EL (cell line): ENCODE data around the gene UBA1.
"Not testable (repeated sequence)": the region's sequence is repeated elsewhere in the genome, so short reads cannot be mapped to it uniquely, and the experiment has no call there.

ENCODE experiments used
- DNase-seq: peaks from one replicate; pipeline ENCODE4 v3.0.0-alpha.2; 2016

UBA1 gene

DNA sequence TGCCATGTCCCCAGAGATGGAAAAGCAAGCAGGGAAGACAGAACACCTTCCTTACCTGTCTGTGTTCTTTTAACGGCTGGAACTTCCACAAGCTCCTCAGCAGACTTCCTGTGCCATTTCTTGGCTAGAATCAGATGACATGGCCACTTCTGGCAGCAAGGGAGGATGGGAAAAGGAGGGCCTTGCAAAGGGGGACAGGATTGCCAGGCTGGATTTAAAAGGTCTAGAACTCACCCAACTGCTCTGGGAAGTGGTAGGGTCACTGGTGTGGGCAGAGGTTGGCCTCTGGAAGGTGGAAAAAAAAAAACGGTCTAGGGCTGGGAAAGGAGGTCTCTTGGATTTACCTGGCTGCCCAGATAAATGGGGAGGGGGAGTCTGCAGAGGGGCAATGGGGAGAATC, 37.5 kb downstream of the UBA1 start:
- no peak for DNase-seq

DNA sequence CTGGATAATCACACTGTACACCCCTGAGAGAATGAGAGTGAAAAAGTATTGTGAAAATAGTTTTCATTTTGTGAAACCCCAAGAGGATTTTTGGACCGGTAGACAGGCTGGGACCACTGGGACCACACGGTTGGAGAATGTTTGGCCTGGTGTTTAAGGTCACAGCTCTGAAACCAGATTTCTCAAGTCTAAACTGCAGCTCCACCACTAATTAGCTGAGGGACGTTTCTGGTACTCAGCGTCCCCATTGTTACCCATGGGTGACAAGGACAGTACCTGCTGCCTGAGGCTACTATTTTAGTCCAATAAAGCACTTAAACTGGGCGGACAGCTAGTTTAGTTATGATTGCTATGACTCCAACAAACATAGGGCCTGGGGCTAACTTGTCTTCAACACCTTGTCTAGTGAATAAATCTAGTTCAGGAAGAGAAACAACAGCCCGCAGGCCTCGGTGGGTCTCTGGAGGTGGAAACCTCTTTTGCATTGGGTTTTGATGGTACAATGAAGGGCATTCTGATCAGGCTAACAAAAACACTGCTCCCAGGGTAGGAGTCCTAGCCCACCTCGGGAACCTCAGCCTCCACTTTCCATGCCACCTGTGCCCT, 38.7 kb downstream of the UBA1 start:
- no peak for DNase-seq

DNA sequence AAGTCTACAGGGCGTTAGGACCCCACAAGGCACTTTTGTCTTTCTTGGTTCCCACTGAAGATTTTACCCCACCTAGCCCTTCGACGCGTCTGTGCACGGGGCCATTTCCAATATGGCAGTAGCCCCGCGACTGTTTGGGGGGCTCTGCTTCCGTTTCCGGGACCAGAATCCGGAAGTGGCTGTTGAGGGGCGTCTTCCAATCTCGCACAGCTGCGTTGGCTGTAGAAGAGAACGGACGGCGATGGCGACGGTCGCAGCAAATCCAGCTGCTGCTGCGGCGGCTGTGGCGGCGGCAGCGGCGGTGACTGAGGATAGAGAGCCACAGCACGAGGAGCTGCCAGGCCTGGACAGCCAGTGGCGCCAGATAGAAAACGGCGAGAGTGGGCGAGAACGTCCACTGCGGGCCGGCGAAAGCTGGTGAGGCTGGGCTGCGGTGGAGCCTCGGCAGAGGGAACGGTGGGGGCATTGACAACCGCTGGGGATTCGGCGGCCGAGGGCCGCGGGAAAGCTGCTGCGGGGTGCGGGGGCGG, 39.2 kb downstream of the UBA1 start, which contains the start of gene USP11:
USP11 (plus strand) TSS at position 207 of the 530 bp plus-strand sequence; CDS start at position 242, 35 bp downstream.
- DNase-seq: peak; percentile 58

DNA sequence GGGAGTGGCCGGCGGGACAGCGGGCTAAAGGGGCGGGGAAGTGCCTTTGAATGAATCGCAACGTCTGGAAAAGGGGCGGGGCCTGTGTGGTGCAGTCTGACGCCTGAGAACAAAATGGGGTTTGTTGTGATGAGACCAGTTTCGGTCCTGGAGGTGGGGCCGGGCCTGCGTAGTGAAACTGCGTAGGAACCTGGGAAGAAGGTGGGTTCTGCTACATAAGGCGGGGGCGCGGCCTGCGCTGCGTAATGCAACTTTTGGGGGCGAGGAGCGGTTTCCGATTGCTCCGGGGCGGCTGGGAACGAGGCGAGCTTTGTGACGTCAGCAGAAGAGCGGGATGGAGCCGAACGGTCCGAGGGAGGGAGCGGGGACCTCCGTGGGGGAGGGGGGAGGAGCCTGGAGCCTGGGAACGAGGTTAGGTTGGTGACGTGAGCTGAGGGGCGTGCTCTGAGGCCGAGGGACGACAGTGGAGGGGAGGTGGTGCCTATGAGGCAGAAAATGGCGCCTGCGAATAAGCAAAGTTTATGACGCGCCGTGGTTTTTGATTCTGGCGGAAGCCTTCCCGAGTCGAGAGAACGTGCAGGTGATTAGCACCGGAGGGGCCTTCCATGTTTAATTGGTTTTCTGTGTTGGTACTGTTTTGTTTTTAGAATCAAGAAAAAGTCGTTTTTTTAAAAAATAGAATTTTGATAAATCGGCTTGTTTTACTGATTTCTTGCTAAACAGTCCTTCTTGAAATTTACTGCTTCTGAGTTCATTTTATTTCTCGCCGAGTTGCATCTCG, 39.9 kb downstream of the UBA1 start:
- peak; percentile 95 for DNase-seq

DNA sequence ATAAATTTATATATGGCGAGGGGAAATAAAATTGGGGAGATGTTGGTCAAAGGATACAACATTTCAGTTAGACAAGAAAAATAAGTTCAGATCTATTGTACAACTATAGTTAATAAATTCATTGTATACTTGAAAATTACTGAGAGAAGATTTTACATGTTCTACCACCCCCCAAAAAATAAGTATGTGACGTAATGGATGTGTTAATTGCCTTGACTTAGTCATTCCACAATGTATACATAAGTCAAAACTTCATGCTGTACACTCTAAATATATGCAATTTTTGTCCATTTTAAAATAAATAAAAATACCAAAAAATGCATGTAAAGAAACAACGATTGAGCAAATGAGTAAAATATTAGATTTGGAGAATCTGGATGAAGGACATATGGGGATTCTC, 41.0 kb downstream of the UBA1 start:
- no peak for DNase-seq

DNA sequence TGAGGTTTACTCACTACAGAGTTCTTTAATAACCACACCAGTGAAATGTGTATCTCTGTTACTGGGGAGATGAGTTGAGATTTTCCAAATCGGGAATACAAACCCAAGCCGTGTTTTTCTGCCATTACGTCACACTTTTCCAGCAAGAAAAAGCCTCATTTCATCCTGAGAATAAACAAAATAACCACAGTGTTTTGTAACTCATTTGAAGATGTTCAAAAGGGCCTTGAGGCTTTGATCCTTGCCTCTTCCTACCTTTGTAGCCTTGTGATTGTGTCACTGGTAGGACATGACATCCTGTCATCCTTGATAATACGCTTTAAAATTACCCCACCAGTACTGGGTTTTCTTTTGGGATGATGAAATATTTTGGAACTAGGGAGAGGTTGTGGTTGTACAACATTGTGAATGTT, 42.1 kb downstream of the UBA1 start:
- no peak for DNase-seq

DNA sequence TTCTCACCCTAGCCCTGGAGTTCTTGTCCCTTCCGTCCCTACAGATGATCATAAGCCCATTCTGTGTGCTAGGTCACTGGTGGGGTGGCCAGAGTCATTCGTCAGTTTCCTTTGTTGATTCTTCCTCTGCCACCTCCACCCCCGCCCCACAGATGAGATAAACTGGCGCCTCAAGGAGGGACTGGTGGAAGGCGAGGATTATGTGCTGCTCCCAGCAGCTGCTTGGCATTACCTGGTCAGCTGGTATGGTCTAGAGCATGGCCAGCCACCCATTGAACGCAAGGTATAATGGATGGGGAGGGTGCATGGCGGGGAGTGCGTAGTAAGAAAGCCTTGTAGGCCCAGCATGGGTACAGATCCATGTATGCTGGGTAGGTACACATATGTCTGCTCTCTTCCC, 45.6 kb downstream of the UBA1 start:
- DNase-seq: no peak

DNA sequence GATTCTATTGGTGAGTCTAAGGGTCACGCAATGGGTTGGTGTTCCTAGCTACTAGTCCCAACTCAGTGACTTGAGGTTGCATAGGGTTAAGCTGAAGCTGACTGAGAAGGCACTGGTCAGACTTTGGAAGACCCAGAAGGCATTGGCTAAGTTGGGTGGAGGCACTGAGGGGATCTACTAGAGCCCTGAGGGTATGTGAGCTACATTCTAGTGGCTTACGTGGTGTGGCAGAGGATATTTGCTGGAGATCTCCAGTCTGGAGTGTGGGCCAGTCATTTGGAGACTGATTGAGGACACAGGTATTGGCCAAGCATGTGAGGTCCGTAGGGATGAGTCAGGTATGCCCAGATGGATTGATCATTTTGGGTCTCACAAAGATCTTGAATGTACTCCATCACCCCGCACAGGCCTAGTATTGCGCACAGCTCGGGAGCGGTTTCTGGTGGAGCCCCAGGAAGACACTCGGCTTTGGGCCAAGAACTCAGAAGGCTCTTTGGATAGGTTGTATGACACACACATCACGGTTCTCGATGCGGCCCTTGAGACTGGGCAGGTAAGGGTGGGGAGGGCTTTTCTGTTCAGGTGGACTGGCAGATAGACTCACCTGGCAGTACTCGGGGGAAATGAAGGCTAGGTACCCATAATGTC, 46.4 kb downstream of the UBA1 start:
- DNase-seq: no peak

DNA sequence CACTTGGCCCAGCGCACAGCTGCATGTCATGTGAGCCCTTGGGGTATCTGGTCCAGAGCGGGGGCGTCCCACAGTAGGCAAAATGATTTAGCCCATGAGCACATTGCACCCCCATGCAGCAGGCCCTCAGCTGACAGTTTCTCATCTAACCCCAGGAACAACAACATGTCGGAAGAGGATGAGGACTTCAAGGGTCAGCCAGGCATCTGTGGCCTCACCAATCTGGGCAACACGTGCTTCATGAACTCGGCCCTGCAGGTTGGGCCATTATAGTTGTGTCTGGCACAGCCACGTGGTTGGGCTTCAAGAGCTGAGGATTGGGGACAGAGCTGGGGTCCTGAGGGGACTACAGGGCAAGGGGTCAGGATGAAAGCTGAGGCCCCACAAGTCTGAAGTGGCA, 47.0 kb downstream of the UBA1 start:
- no peak for DNase-seq

DNA sequence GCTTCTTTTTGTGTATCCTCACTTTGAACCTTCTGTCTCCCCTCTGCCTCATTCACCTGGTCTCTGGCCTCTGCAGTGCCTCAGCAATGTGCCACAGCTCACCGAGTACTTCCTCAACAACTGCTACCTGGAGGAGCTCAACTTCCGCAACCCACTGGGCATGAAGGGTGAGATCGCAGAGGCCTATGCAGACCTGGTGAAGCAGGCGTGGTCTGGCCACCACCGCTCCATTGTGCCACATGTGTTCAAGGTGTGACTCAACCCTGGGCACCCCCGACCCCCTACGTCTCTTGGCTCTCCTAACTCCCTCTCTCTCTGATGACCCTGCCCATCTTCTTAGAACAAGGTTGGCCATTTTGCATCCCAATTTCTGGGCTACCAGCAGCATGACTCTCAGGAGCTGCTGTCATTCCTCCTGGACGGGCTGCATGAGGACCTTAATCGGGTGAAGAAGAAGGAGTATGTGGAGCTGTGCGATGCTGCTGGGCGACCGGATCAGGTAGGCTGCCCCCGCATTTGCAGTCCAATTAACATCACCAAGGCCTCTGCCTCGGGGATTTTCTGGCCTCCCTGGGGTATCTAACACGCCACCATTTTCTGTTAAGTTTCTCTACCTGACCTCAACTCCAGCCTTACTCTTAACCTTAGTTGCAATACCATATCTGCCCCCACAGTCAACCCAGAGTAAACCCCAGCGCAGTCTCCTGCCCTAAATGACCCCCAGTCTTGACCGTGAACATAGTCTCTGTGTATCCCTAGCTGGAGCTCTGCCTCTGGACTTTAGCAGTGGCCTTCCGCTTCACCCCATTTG, 47.8 kb downstream of the UBA1 start:
- no peak for DNase-seq

DNA sequence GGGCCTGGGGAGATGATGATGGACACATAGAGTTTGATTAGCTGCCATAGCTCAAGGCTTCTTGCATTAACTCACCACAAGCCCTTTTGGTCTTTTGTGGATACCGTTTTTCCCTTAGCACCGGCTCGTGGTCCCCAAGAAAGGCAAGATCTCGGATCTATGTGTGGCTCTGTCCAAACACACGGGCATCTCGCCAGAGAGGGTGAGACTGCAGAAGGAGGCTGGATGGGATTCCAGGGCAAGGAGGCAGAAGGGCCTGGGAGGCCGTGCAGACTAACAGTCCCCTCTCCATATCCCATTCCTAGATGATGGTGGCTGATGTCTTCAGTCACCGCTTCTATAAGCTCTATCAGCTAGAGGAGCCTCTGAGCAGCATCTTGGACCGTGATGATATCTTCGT, 48.7 kb downstream of the UBA1 start:
- no peak for DNase-seq

DNA sequence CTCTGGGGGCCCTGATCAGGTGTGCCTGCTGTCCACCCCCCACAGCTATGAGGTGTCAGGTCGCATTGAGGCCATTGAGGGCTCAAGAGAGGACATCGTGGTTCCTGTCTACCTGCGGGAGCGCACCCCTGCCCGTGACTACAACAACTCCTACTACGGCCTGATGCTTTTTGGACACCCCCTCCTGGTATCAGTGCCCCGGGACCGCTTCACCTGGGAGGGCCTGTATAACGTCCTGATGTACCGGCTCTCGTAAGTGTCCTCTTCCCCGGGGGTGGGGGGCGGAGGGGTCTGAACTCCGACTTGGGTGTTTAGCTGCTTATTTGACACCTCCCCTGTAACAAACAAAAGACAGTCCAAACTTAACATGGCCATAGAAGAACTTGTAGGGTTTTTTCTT, 49.7 kb downstream of the UBA1 start:
- no peak for DNase-seq

DNA sequence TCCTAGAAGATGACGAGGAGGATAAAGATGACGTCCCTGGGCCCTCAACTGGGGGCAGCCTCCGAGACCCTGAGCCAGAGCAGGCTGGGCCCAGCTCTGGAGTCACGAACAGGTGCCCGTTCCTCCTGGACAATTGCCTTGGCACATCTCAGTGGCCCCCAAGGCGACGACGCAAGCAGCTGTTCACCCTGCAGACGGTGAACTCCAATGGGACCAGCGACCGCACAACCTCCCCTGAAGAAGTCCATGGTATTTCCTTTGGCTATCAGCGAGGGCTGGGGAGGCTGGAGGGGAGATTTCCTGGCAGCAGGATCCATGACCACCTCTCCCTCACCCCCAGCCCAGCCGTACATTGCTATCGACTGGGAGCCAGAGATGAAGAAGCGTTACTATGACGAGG, 51.0 kb downstream of the UBA1 start:
- no peak for DNase-seq

DNA sequence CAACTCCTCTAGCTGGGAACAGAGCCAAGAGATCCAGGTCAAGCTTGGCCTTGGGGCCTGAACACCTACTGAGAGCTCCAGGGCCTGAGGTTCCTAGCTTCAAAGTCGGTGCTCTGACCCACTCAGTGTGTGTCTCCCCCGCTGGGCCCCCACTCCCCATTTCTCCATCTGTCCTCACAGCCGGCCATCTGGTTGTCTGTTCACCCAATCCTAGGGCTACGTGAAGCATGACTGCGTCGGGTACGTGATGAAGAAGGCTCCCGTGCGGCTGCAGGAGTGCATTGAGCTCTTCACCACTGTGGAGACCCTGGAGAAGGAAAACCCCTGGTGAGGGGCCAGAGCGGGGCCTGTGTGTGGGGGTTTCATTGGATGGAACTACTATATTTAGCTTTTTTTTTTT, 51.5 kb downstream of the UBA1 start:
- no peak for DNase-seq

DNA sequence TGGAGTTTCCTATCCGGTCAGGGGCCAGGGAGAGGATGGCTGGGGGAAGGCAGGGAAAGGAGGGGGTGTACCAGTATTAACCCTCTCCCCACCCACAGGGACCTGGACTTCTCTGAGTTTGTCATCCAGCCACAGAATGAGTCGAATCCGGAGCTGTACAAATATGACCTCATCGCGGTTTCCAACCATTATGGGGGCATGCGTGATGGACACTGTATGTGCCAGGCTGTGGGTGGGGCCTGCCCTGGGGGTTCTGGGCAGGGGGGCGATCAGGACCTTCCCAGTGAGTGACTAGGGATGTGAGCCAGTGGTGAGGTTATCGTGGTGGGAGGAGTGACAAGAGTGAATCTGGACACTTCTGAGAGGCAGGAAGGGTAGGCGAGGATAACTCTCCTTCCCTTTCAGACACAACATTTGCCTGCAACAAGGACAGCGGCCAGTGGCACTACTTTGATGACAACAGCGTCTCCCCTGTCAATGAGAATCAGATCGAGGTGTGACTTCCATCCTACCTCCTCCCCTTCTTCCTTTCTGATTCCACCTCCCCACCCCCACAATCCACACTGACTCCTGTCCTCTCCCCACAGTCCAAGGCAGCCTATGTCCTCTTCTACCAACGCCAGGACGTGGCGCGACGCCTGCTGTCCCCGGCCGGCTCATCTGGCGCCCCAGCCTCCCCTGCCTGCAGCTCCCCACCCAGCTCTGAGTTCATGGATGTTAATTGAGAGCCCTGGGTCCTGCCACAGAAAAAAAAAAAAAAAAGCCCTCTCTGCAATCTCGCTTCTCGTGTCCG, 53.8 kb downstream of the UBA1 start:
- peak; percentile 66 for DNase-seq

DNA sequence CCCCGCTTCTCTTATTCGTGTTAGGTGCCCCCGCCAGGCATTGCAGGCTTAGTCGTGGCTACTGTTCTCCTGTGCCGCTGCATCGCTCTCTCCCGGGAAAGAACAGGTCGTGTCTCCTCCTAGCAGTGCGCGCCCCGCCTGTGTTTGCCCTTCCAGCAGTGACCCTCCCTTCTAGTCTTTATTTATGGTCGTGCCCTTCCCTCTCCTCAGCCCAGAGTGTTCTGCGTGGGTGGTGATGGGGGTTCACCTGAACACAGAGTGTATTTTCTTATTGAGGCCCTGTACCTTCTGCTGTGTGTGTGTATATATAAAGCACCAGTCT, 54.3 kb downstream of the UBA1 start:
- DNase-seq: no peak

DNA sequence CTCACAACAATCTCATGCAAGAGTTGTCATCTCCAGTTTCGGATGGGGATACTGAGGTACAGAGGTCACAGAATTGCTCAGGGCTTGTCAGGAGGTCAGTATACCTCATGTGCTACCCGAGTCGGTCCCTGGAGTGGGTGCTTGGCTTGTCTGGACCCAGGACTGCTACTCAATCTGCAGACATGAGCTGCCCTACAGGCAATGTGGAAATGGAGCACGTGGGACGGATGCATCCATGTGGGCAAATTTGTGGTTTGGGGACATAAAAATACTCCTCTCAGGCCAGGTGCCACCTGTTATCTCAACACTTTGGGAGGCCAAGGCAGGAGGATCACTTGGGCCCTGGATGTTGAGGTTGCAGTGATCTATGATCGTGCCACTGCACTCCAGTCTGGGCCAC, 54.9 kb downstream of the UBA1 start:
- no peak for DNase-seq

DNA sequence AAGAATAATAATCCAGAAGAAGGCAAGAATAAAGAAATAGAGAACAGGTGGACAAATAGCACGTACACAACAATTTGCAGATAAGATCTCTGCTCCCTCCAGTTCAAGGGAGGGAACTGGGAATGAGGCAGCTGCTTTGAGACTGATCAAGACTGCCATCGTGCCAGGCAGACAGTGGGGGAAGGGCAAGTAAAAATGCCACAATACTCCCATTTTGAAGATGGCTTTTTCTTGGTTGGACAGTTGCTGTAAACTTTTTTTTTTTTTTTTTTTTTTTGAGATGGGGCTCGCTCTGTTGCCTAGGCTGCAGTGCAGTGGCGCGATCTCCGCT, 56.4 kb downstream of the UBA1 start:
- no peak for DNase-seq

DNA sequence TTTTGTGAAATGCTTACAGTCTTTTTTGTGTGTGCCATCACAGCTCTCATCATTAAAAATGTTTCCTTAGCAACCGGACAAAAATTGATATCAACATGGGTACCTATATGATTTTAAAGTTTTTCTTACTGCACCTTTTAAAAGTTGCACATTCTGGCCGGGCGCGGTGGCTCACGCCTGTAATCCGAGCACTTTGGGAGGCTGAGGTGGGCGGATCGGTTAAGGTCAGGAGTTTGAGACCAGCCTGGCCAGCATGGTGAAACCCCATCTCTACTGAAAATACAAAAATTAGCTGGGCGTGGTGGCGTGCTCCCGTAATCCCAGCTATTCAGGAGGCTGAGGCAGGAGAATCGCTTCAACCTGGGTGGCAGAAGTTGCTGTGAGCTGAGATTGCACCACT, 64.0 kb downstream of the UBA1 start:
- not testable (repeated sequence) for DNase-seq
